Measurements from ENCODE around the gene TNK2. TPM values are rescaled to one million over a fixed set of nuclear protein-coding genes. Genes with fewer than 3 reads are reported as not detected.
"Not testable (repeated sequence)": the region's sequence is repeated elsewhere in the genome, so short reads cannot be mapped to it uniquely, and the experiment has no call there.

TNK2 gene
- total RNA-seq, 2 donors from 2014 or later, result 24.3 to 34.1 TPM

DNA sequence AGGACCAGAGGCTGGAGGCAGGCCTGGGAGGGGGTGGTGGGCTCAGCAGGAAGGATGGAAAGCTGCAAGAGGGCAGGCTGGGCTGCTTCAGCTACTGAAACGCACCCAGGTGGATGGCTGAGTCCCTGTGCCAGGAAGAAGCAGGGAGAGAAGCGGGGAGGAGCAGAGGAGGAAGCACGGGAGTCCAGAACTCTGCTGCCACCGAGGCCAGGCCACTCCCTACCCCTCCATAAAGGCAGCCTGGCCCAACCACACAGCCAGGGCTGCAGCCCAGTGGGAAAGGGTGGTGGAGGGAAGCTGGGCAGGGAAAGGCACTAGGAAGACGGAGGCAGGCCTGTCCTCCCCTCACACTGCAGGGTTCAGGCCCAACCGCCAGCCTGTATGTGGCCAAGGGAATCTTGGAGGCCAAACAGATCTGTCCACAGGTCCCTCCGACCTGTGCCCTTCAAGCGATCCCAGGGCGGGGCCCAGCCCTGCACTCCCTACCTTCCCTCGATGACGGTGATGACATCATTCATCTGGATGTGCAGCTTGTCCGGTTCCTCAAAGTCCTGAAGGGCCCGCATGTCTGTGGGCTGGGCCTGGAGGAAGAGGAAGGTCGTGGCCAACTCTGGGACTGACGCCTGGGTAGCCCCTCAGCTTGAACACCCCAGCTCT is 30.5 kb downstream of the TNK2 start:
- intact Hi-C loops (cut with DNase I), result loop anchor here in 1 of 2 donors (10.0 kb wide), 1 partner anchor 2003 kb away; no protein-coding TSS in a partner anchor
- no peak for DNase-seq (ENCODE audit: low spot score)

DNA sequence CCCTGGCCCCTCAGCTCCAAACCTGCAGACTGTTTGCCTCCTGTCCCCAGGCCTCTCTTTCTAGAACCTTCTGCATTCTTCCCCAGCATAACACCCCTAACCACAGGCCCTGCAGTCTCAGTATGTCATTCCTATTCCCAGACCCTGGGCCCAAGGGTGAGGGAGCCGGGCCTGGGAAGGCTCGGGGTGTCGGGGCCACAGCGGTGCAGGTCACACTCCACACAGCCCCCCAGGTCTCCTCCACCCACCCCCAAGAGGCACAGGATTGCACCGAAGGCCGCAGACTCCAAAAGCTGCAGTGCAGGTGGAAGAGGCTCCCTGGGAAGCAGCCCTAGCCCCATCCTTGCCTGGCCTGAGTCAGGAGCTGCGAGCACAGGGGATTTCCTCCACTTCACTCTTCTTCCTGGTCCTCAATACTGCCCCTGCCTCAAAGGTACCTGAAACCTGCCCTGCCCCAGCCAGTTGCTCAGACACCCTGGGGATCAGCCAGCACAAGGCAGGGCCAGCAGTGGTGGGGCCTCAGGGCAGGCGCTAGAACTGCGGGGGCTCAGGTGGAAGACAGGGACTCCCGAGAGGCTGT is 31.1 kb downstream of the TNK2 start:
- DNase-seq (ENCODE audit: low spot score), result no peak
- intact Hi-C loops (cut with DNase I), result loop anchor here in 1 of 2 donors (10.0 kb wide), 1 partner anchor 2002 kb away; no protein-coding TSS in a partner anchor

DNA sequence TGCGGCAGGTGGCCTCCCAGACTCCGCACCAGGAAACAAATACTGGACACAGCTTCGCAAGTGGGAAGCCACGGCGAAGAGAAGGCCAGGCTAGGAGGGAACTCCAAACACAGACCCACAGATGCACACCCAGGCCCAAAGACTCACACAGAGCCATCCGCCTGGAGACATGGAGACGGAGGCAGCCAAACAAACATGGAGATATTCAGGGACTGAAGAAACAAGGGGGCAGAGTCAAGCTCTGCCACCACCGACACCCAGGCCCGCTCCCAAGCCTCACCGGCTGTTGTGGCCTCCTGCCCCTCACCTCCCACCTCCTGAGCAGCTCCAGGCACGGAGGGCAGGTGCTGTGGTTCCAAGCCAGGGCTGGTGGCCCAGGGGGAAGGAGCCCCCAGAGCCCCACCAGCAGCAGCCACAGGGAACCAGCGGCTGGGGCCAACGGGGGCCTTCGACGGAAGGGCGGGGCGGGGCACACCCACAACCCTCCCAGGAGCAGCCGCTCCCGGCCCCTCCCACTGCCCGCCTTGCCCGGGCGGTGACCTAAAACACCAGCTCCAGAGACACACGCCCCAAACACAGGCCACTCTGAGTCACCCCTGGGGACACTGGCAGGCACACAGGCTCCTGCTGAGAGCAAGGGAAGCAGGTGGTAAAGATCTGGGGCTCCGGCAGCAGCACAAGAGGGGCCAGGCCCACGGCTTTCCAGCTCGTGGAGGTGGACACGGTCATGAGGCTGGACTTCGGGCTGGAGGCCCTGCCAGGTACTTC is 31.9 kb downstream of the TNK2 start:
- no peak for DNase-seq (ENCODE audit: low spot score)
- intact Hi-C loops (cut with DNase I), result loop anchor here in 1 of 2 donors (10.0 kb wide), 1 partner anchor 2002 kb away; no protein-coding TSS in a partner anchor

DNA sequence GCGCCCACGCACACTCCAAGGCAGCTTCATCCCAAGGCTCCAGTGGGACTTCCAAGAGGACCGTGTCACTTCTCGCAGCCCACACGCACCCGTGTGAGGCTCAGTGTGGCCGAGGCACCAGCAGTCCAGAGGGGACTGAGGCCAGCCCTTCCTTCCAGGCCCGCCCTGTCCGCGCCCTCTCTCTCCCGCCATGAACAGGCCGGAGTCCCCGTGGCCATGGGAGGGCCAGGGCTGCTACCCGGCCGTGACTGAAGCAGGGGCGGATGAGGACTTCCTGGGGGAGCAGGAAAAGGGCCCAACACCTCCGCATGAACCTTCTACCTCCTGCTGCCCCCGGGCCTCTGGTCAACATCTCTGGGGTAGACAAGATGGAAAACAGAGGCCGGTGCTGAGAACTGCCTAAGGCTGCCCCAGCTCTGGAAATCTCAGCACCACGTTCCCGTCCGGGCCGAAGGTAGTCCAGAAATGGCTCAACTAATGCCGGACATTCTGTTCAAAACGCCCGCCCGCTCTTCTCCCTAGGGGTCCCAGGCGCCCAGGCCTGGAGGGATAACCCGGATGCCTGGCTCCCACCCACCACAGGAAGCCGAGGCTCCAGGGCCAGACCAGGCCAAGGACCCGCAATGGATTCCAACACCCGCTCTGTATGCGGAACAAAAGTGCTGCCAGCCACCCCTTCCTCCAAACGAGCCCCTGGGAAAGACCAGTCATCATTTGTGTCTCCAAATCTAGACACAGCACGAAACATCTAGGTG is 32.7 kb downstream of the TNK2 start:
- intact Hi-C loops (cut with DNase I), result loop anchor here in 1 of 2 donors (10.0 kb wide), 1 partner anchor 2001 kb away; no protein-coding TSS in a partner anchor
- DNase-seq (ENCODE audit: low spot score), result no peak

DNA sequence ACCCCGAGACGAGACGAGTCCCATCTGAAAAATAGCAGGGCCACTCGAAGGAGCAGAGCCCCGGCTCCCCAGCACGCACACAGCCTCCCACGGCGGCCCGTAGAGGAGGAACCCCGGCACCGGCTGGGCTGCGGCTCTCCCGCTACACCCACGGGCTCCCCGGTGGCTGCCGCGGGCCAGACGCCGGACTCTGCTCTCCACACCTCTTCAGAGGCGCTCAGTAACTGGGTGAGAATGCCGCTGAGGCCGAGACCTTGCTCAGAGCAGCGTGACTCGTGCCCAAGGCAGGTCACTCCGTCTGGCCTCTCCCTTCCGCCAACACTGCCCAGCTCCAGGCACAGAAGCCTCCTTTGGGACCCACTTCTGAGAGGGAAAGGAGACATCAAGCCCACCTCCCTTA is 34.4 kb downstream of the TNK2 start:
- no peak for DNase-seq (ENCODE audit: low spot score)
- intact Hi-C loops (cut with DNase I), result loop anchor here in 1 of 2 donors (10.0 kb wide), 1 partner anchor 1999 kb away; no protein-coding TSS in a partner anchor

DNA sequence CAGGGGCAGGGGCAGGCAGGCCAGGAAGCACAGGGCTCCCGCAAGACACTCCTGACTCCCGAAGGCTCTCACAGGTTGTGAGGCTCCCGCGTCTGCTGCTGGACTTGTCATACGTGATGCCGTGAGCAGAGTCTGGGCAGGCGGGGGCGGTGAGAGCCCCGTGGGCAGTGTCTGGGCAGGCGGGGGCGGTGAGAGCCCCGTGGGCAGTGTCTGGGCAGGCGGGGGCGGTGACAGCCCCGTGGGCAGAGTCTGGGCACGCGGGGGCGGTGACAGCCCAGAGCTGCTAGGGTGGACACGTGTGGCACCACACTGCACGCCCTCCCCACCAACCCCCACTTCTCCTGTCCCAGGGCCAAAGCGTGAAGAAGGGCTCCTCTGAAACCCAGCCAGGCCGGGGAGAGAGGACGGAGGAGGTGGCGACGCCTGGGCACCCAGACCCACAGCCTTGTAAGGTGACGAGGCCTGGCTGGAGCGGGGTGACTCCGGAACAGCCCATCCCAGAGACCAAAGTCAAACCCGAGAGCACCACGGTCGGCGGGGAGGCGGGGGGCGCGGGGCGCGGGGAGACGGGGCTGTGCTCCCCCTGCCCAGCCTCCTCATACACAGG is 35.0 kb downstream of the TNK2 start:
- DNase-seq (ENCODE audit: low spot score), result no peak
- intact Hi-C loops (cut with DNase I), result loop anchor here in 1 of 2 donors (10.0 kb wide), 1 partner anchor 1999 kb away; no protein-coding TSS in a partner anchor

DNA sequence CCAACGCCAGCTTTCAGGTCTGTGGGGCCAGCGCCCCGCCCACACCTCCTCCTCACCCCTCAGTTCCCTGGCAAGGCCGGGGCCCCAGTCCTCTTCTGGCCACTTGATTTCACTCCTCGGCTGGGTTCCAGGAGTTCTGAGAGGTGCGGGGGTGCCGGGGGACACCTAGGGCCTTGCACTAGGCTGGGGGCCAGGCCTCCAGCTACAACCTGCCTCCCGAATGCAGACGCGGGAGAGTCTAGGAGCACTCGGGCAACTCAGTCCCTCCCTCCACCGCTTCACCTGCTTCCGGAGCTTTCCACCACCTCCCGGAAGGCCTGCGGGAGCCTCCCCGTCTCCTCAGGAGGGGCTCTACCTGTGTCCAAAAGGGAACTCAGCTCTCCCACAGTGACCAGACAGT is 35.6 kb downstream of the TNK2 start:
- intact Hi-C loops (cut with DNase I), result loop anchor here in 1 of 2 donors (10.0 kb wide), 1 partner anchor 1998 kb away; no protein-coding TSS in a partner anchor
- no peak for DNase-seq (ENCODE audit: low spot score)

DNA sequence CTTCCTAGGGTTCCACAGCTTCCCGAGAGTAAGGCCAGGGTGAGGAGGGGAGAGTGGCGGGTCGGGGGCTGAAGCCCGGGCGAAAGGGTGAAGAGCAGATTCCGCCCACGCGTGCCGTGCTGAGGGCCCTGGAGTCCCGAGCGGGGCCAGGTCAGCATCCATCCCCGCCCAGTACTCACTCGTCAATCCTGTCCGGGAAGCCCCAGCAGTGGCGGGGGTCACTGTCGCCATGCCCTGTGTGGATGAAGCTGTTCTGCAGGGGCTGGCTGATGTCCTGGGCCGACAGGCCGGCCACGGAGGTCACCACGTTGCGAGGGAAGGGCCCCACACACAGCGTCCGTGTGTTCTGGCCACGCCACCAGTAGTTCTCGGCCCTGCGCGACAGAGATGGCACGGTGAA is 36.3 kb downstream of the TNK2 start:
- intact Hi-C loops (cut with DNase I), result loop anchor here in 1 of 2 donors (10.0 kb wide), 1 partner anchor 1997 kb away; no protein-coding TSS in a partner anchor

DNA sequence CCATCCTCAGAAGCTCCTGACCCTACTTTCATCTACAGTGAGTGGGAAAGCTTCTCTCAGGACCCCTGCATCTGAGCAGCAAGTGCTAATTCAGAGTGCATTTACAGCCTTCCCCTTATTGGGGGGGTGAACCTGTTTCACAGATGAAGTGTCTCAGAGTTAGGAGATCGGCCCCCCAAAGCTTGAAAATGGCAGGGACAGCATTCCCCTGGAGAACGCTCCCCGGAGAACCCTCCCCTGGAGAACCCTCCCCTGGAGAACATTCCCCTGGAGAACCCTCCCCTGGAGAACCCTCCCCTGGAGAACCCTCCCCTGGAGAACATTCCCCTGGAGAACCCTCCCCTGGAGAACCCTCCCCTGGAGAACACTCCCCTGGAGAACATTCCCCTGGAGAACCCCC is 36.7 kb downstream of the TNK2 start:
- intact Hi-C loops (cut with DNase I), result loop anchor here in 1 of 2 donors (10.0 kb wide), 1 partner anchor 1997 kb away; no protein-coding TSS in a partner anchor
- not testable (repeated sequence) for DNase-seq (ENCODE audit: low spot score)

More for the DNA sequence above, 36.3 kb downstream of the TNK2 start:
- DNase-seq (ENCODE audit: low spot score), result no peak

DNA sequence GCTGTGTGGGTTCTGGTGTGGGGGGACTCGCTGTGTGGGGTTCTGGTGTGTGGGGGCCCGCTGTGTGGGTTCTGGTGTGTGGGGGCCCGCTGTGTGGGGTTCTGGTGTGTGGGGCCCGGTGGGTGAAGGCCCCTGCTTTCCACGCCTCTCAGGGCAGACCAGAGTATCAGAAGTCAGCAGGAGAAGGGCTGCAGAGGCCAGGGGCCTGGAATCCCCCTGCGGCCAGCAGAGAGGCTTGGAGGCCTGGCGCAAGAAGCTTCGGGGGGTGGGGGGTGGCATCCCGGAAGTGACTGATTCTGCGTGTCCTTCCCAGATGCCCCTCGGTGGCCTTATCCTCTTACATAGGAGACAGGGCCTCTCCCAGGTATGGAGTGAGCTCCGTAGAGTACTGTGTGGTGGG is 37.4 kb downstream of the TNK2 start:
- no peak for DNase-seq (ENCODE audit: low spot score)
- intact Hi-C loops (cut with DNase I), result loop anchor here in 1 of 2 donors (10.0 kb wide), 1 partner anchor 1996 kb away; no protein-coding TSS in a partner anchor

DNA sequence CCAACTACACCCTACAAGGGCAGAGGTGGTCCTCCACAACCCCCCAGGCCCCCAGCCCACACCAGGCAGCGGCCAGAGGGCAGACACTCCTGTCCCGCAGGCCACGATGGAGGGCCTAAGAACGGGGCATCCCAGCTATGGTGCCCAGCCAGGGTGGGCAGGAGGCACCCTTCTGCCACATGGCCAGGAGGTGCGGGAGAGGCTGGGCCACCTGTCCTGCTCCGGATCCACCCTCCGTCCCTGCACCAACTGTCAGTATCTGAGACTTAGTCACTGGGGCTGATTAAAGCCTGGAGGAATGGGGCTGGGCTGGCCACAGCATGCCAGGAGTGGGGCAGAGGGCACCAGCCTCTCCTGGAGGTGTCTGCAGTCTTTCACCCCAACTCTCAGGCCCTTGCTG is 37.9 kb downstream of the TNK2 start:
- intact Hi-C loops (cut with DNase I), result loop anchor here in 1 of 2 donors (10.0 kb wide), 1 partner anchor 1996 kb away; no protein-coding TSS in a partner anchor

DNA sequence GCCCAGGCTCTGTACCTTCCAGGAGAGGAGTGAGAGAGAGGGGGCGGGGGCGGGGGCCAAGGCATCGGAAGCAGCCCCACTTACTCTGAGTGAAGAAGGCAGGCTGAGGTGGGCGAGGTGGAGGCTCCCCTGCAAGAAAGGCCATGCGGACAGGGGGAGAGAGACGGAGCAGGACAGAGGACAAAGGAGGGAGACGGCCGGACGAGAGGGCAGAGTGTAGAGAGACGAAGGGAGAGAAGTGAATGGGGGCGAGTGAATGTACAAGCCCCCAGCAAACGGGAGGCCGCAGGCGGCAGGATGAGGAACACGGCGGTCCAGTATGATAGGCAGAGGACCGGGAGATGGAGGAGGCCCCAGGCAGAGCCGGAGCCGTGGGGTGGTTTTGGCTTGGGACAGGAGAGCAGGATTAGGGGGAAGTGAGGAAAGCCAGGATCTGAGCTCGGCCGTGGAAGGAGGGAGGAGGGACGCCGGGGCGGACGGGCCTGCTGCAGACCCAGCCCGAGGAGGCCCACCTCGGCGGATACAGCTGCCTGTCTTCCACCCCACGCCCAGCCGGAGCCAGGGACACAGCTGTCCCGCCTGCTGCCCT is 38.8 kb downstream of the TNK2 start:
- intact Hi-C loops (cut with DNase I), result loop anchor here in 1 of 2 donors (10.0 kb wide), 2 partner anchors 45 to 1995 kb away; no protein-coding TSS in a partner anchor
- no peak for DNase-seq (ENCODE audit: low spot score)

More for the DNA sequence above, 37.9 kb downstream of the TNK2 start:
- DNase-seq (ENCODE audit: low spot score), result no peak

DNA sequence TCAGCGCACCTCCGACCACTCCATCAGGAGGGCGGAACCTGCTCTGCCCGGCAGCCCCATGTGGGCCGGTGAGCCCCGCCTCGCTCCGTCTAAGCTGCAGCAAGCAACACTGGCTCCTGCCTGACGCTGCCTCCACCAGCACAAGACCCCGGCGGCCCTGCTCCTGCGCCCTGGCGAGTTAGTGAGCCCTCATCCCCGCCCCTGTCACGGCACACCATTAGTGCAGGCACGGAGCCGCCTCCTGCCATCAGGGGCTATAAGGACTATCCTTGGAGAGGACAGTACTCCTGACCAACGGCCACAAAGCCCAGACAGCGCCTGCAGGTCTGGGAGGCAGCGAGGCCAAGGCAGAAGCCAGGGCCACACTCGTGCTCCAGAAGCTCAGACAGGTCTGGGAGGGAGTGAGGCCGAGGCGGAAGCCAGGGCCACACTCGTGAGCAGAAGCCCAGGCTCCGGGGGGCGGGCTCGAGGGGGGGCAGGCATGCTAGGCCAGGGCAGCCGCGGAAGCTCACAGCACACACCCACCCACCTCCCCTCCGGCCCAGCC is 39.4 kb downstream of the TNK2 start:
- intact Hi-C loops (cut with DNase I), result loop anchor here in 1 of 2 donors (10.0 kb wide), 1 partner anchor 46 kb away; no protein-coding TSS in a partner anchor
- DNase-seq (ENCODE audit: low spot score), result no peak

DNA sequence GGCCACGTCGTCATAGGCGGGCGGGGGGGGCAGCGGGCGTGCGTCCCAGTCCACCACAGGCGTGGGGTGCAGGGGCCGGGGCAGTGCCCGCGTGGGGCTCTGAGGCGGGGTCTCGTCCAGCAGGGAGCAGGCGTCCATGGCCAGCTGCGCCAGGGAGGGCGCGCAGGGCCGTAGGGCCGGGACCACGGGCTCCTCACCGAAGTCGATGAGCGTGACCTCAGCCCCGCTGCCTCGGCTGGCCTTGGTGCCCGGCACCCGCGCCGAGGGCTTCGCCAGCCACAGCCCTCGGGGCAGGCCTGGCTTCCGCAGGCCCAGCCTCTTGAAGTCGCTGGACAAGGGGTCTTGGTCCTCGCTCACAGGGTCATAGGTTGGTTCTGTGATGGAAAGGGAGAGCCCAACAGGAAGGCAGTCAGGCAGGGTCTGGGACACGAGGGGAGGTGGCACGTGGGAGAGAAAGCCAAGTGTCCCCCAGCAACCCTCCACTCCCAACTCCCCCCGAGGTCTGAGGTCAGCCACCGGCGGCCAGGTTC is 40.0 kb downstream of the TNK2 start:
- no peak for DNase-seq (ENCODE audit: low spot score)
- intact Hi-C loops (cut with DNase I), result loop anchor here in 1 of 2 donors (10.0 kb wide), 1 partner anchor 46 kb away; no protein-coding TSS in a partner anchor

DNA sequence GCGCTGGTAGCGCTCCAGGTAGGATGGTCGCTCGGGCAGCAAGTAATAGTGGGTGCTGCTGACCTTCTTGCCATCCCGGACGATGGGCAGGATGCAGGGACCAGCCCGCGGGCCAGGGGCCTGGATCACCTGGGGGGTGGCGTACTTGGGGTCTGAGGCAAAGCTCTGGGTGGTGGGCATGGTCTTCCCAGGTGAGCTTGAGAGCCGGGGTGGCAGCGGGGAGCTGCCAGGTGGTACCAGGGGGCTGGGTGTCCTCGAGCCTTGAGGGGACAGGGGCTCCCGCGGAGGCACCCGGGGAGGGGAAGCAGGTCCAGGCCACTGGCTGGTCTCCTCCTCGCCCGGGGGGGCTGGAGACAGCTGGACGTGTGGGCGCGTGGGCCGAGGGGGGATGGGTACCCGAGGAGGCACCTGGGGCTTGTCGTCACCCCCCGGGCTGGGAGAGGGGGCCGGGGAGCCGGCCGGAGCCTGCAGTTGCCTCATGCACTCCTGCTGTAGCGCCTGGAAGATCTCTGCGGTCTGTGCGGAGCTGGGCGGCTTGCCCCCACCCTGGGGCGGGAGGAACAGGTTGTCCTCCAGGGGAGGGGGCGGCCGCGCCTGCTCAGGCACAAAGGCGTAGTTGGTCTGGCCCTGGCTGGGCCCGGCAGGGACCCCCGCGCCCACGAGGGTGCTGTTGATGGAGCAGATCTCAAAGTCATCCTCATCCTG is 40.6 kb downstream of the TNK2 start:
- no peak for DNase-seq (ENCODE audit: low spot score)
- intact Hi-C loops (cut with DNase I), result loop anchor here in 1 of 2 donors (10.0 kb wide), 1 partner anchor 47 kb away; no protein-coding TSS in a partner anchor

DNA sequence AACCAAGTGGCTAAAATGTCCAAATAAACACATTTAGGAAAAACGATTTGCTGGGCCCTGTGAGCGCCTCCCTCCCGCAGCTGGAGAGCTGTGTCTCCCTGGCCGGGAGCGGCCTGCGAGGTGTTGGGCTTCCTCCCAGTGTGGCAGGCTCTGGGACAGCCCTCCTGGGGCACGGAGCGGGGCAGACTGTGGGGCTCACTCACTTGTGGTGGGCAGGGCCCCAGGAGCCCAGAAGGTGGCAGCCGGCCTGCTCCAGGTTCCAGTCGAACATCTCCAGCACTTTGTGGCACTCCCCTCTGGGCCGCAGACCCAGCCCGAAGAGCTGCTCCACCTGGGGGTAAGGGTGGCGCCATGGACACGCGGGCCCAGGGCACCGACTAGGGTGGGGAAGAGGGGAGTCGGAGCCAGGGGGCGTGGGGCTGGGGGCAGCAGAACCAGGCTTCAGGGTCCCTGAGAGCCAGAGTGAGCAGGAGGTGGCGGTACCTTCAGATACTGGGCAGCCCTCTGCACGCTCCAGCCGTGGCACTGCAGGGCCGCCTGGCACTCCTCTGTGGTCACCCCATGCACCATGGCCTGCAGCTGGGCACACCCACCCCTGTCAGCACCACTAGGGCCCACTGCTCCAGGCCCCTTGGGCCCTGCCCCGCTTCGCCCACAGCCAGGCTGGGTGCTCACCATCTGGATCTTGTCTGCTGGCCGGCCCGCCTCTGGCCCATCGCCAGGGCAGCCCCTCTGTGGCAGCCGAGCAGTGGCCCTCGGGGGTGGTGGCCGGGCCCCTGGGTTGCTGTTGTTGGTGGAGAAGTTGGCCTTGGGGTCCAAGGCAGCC is 41.5 kb downstream of the TNK2 start:
- intact Hi-C loops (cut with DNase I), result loop anchor here in 1 of 2 donors (10.0 kb wide), 1 partner anchor 48 kb away; no protein-coding TSS in a partner anchor

More for the DNA sequence above, 41.5 kb downstream of the TNK2 start:
- DNase-seq (ENCODE audit: low spot score), result no peak

All from posterior vena cava (tissue), 2 donors.